Measurements from ENCODE around the gene ING1.
"Not testable (repeated sequence)": the region's sequence is repeated elsewhere in the genome, so short reads cannot be mapped to it uniquely, and the experiment has no call there.

- not testable (repeated sequence) for TF ChIP-seq CTCF, POLR2A (IDR thresholded peaks at IDR 0.05)
Measured at GRCh38 chr13:110726153-110726552, 12.7 kb downstream of the ING1 start.

All from breast epithelium (tissue), 3 donors.